GM19238 (cell line): ENCODE measurements around the gene CREBBP.

Experiments
- DNase-seq: peaks from one replicate; pipeline ENCODE4 v3.0.0; 2011; ENCODE audit warnings: low spot score; ENCODE audit not compliant: insufficient read length

Gene CREBBP

DNA sequence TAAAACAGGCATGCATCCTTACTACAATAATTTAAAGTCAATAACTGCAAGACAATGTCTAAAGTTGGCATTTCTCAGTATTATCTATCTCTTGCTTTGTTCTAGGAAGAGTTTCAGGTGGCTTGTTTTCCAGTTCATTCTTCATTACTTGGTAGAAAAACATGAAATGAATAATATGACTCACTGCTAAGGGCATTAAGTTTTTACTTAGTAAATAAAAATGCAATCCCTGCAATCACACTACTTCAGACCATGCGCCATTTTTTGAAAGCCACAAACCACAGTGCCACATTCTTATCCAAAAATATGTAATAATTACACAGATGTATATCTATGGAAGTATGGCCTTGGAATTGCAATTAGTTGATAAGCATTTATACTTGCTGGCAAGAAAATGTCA lies 55.4 kb downstream of the CREBBP start:
- DNase-seq = no peak

DNA sequence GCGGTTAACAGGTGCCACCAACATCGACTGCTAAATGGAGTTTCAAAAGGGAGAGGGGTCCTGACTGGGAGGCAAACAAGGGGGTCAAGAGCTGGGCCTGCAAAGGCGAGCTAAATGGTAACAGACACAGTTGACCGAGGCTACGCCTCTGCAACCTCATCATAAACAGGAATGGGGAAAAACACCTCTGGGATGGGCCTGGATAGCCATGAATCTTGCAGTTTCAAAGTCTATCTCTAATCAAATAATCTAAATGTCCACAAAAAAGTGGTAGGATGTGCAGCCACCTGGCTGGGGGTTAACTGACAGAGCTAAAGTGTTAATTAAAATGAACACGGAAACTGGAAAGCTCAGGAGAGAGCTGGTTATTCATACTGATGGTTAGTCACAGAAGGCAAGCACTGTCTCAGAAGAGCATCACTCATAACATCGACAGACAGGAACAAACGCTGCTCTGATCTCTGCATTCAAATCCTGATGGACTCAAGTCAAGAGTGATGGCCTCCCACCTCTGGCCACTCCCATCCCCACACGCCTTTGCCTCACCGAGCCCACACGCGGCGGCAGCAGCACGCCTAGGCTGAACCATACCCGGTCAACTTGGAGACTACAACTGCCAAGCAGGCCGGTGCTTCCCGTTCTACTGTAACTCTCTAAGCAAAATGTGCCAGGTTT lies 56.3 kb downstream of the CREBBP start:
- no peak for DNase-seq

DNA sequence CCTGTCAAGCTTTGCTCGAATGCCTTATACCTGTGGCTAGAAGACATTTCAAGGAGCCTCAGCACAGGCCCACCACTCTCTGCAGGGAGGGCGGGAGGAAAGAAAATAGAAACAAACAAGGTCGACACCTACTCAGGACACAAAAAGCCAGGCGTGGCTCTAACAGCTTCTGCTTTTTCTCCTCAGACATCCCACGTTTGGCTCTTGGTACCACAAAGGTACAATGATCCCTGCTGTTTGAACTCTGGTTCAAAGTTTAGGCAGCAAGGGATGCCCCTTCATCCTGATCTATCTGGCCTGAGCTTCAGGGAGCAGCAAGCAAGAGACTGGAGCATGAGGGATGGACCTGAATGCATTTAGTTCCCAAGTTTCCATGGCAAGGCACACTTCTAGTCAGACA lies 57.1 kb downstream of the CREBBP start:
- no peak for DNase-seq

DNA sequence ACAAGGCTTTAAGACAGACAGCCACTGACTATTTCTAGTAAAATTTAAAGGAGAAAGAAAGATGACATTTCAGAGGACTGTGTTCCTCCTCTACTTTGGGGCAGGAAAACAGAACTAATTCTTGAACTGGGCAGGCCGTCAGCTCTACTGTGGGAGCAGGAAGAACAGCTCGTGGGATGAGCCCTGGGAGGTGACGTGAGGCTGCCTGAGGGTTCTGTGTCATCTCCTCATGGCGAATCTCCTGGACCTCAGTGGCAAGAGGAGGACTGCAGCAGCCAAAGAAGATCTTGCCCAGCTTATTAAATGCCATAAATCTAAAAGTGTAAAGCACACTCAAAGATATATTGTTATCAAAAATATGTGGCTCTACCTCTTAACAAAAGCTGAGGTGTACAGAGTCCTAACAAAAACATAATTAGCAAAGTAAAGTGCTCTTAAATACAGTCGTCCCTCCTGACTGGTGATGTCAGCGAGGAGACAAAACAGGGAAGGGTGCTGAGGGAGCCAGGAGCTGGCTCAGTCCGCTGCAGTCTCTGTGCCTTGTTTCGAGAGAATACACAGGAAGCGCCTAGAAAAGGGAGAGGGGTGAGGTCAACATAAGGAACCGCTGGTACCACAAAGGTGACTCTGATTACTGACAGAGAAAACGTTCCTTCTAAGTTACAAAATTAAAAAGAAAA lies 58.0 kb downstream of the CREBBP start:
- no peak for DNase-seq

DNA sequence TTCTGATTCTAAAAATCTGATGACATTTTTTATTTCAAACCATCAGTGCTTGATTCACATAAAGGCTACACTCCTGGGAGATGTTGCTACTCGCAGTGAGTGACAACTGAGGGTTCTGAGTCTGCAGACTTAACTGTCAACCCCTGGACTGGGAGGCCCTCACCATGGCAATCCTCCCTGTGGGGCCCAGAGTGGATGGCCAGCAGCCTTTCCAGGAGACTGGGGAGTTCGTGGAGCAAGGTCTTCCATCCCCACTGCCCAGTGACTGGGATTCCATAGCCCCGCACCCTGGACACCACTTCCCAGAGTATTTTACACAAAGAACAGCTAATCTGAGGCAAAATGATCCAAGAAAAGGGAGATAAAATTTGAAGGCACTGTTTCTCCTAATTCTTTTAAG lies 59.3 kb downstream of the CREBBP start:
- no peak for DNase-seq

DNA sequence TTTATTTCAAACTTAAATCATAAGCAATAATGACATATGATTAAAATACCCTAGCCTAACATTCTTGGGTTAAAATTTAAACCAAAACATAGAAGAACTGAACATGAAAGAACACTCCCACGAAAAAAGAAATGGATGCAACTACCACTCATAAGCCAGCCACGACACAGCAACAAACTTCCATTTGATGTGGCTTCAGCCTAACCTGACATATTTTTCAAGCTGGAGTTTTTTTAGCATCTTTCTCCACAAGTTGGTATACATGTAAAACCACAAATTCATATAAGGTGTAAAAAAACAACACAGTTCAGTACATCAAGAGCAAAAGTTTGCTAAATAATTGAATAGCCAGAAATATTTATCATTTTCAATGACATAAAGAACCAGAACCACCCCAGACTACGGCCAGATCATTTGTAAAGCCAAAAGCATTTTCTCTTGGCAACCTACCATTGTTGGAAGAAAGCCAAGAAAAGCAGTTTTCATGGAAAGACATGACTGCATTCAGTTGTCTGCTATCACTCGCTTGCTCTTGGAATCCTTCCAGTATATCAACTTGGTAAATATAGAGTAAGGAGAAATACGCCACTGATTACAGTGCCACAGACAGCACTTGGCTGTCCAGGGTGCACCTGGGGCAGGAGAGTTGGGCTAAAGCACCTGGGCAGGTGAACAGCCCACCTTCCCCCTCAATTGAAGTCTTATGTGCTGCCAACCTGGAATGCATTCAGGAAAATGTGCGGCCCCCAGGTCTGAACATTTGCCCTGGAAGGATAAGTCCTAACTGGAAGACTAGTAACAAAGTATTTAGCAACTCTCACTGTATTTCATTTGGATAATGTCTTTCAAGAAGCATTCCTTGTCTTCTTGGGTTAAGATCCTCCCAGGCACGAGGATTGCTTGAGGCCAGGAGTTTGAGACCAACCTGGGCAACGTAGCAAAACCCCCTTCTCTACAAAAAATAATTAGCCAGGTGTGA lies 60.5 kb downstream of the CREBBP start:
- DNase-seq = no peak

DNA sequence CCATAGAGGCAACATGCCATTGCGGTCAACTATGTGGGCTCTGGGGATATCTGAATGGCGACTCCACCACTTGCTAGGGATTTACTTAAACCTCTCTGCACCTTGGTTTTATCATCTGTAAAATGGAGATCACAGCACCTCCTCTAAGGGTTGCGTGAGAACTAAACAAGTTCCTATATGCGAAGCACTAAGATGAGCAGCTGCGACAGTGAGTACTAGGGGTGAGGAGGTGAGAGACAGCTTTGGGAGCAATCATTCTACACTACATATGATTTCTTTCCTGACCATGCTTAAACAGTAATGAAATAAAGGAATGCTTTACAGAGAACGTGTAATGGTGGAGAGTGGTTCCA lies 61.4 kb downstream of the CREBBP start:
- no peak for DNase-seq

DNA sequence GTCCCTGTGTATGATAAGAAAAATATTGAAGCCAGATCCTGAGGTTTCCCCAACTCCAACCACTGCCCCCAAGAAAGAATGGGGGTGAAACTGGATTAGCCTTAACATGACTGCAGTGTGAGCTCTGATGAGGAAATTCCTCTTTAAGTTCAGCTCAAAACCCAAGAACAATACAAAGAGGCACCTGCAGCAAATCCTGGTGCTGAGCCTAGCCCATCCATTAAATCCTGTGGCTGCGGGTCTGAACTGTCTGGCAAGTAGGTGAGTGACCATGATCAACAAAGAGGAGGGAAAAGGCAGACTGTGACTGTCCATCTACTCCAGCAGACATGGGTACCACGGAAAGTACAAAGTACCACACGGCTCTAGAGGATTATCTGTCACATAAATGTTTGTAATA lies 64.2 kb downstream of the CREBBP start:
- no peak for DNase-seq

DNA sequence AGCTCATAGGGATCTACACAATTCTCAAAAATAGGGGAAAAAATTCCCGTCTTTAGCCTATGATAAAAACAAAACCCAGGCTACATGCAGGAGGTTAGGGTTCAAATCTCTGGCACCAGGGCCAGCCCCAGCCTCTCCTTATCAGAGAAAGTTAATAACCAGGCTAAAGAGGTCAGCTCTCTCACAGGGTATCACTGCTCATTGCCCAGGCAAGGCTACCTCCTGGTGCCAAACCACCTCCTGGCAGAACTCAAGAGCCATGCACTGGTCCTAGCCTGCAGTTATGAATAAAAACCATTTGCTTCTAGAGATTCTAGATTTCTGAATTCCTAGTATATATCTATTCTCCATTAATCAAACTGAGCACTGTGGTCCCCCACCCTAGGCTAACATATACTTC lies 65.8 kb downstream of the CREBBP start:
- no peak for DNase-seq

DNA sequence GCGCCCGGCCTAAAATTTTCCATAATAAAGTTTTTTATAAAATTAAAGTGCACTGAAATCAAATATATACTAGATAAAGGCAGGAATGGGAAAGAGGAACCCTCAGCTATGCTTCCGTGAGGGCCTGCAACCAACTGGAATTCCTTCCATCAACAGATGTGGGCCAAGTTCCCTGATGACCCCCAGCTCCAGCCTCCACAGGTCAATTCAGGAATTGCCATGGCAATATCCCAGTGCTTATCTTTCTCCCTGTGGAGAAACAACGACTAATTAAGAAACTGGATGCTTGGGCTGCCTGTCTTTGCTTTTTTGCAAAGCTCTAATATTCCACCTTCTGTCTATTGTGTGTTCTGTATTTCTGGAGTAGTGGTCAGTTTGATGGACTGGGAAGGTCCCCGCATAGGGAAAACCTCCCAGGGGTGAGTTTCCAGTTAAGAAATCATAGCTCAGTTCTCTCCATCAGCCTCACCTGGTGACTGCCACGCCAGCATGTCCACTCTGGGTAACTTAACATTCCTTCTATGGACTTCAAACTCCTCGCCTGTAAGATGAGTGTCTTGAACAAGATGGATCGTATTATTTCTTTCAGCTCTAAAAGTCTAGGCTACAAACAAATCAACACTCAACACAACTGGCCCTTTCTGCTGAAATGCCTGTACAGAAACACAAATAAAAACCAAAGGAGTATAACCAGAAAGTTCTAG lies 67.9 kb downstream of the CREBBP start:
- no peak for DNase-seq

DNA sequence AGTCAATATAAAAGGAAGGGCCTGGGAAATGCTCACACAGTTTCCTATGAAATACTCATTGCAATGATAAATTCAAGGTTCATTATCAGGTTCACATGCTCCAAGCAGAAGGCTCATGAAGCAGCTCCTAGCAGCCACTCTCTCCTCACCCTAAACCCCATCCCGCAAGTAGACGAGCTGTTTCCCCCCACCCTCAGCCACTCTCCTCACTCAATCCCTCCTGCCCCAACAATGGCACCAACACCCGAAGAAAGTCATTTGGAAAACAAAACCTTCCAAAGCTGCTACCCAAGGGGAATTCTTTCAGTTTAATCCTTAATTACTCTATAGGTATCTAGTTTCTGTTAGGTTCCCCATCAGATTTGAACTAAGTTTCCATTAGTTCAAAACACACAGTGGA lies 69.7 kb downstream of the CREBBP start:
- DNase-seq = no peak

DNA sequence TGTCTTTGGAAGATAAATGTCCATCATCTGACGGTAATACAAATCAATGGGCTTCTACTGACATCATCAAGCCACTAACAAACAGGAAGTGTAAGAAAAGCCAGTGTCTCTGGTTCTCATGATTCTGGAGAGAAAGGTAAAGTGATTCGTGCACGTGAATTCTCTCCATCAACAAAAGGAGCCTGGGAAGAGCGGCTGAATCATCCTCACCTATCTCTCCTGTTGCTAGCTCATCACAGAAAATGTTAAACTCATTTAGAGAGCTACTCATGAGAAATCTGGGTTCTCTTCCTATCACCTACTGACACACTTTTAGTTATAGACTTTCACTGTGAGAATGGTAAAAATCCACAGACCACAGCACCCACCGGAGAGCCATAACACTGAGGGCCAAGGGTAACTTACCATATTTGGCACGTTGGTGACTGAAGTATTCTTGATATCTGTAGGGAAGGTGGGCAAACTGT lies 70.3 kb downstream of the CREBBP start:
- DNase-seq = no peak

DNA sequence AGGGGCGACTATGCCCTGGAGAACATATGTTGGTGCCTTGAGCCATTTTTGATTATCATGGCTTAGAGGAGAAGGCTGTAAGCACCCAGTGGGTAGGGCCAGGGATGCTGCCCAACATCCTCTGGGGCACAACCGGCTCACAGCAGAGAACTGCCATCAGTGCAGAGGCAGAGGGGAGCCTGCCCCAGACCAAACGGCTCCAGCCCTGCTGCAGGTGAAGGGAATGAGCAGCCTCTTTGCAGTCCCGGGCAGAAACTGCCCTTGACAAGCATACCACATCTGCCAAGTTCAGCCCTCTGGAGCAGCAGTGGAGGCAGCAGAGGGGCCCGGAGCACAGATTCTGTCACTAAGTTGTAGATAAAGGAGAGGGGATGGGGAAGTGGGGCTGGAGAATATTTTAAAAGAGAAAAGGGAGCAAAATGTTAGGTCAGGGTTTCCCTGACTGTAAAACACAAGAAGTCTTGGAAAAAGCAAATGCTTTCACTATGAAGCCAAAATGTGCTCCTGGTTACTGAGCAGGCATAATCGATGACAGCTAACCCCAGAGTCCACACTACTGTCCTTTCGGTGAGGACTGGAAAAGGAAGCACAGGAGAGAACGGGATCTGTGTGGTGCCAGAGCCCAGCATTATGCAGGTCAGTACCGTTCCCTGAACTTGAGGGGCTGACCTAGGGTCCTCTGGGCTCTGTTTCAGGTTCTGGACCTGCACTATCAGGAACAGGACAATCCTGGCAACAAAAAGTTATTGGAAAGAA lies 72.0 kb downstream of the CREBBP start:
- DNase-seq = no peak

DNA sequence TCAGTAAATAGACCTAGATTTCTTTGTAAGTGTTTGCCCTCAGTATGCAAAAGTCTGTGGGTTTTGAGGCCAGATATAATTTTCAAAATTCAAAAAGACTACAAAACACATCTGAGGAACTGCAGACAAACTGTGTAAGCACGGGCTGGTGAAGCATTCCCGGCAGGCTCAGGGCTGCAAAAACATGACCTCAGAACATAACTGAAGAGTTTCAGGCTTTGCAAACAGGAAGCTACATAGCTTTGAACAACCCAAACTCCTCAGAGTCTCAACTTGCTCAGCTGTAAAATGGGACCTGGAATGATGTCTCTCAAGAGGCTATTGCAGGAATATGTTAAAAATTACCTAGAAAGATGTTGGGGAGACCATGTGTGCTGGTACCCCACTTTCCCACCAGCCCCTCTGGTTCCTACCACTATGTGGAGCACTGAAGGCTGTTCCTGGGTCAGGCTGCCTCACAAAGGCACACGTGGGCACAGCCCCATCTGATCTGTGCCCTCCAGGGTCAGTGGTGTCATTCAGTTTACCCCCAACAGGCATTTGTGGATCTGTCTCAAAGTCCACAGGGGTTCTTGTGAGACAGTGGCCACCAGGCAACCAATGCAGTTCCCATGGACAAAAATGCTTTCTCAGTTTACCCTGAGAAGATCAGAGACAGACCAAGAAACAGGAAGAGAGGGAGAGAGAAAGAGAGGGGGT lies 72.9 kb downstream of the CREBBP start:
- no peak for DNase-seq

DNA sequence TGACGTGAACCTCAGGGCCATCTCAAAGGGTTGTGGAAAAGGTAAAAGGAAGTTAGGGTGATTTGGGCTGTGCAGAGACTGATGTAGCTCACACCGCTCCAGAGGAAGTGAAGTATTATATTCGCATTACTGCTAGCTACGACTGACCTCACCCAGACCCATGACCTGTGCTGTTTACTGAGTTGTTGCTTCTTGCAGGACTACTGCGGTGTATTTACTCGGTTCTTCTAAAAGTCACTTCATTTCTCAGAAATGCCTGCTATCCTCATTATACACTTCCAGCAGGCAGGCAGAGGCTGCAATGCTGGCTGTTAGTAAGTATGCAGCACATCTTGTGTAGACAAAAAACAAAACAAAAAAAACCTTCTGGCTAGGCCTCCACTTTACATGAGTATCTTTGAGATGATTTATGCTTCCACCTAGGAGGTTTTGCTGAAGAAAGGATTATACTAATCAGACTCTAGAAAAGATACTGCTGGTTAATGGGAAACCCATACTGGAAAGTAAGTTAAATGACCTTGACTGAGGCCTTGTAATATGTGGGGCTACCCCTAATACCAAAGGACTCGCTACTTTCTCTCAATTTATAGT lies 76.0 kb downstream of the CREBBP start:
- no peak for DNase-seq

DNA sequence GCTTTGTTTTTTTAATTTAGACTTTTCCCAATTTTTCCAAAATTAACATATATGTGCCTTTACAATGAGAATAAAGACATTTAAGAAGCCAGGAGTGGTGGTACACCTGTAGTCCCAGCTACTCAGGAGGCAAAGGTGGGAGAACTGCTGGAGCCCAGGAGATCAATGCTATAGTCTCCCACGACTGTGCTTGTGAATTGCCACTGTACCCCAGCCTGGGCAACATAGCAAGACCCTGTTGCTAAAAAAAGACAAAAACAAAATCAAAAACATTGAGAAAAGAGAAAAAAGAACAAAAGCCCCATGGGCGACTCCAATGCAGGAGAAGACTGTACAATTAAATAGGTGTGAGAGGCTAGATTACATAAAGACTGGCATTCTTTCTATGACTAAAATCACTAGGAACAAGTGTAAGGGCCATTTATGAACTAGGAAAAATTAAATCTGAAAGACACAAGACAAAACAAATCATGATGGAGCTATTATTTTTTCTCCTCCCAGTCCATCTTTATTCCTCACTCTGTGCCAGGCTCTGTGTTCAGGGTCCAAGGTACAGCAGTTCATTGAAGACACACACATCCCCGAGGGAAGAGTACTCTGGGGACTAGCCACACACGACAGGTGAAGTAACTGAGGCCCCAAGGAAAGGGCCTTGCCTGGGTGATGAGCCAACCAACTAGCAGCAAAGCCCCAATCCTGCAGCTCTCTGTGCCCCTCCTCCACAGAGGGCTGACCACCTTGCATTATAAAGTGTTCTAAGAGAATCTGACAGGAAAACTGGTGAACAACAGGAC lies 79.8 kb downstream of the CREBBP start:
- DNase-seq = no peak

DNA sequence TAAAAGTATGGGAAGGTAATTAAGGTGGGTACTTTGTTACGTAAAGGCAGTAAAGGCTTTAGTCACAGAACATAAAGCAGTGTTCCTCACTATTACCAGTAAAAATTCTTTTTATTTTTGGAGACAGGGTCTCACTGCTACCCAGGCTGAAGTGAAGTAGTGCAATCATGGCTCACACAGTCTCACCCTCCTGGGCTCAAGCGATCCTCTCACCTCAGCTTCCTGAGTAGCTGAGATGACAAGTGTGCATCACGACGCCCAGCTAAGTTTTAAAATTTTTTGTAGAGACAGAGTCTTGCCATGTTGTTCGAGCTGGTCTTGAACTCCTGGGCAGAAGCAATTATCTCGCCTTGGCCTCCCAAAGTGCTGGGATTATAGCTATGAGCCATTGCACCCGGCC lies 80.5 kb downstream of the CREBBP start:
- DNase-seq = no peak

DNA sequence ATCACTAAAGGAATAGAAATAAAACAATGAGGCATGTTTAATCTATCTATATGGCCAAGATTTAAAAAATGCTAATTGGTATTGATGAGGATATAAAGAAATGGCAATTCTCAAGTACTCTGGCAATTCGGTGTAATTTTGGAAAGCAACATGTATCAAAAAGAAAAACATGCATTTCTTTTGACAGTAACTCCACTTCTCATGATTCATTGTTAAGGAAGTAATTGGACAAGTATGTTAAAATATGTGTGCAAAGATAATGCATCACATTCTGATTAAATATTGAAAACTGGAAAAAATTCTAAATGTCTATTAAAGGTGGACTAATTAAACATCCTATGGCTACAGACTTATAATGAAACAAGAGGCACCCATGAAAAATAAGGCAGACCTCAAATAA lies 81.2 kb downstream of the CREBBP start:
- DNase-seq = no peak

DNA sequence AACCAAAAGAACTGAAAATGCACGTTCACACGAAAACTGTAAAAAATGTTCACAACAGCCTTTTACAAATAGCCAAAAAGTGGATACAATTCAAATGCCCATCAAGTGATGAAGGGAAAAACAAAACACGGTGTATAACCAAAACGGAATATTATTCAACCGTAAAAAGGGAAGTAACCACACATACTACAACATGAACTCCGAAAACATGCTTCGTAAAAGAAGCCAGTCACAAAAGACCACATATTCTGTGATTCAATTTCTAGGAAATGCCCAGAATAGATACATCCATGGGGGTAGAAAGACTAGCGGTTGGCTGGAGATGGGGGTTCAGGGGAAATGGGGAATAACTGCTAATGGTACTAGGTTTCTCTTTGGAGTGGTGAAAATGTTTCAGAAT lies 81.7 kb downstream of the CREBBP start:
- DNase-seq = no peak
